Ovary (tissue), 9 donors: ENCODE measurements around the gene ZNF892. TPM values are rescaled to one million over a fixed set of nuclear protein-coding genes. Genes with fewer than 3 reads are reported as not detected.
"Not testable (repeated sequence)": the region's sequence is repeated elsewhere in the genome, so short reads cannot be mapped to it uniquely, and the experiment has no call there.

ENCODE experiments used
- DNase-seq, 5 donors: peaks; one replicate each; pipeline ENCODE4 v3.0.0-alpha.2; 2019 to 2020
- H3K27ac ChIP-seq, 2 donors: fragments of 200-600 bp; one replicate each; pipeline versions ENCODE4 v1.5.1 to v1.8.0; 2019 to 2022
- H3K27me3 ChIP-seq: fragments of 200-600 bp; one replicate; pipeline ENCODE4 v1.8.0; 2022
- H3K36me3 ChIP-seq: fragments of 200-600 bp; sonication (generic); one replicate; pipeline ENCODE4 v1.5.1; 2019
- H3K4me1 ChIP-seq: one replicate; pipeline ENCODE4 v1.8.1; 2013; ENCODE audit warnings: mild to moderate bottlenecking, moderate library complexity; ENCODE audit not compliant: insufficient read depth
- H3K4me3 ChIP-seq: fragments of 200-600 bp; sonication (generic); one replicate; pipeline ENCODE4 v1.5.1; 2017
- H3K9me3 ChIP-seq, 2 donors: fragments of 200-600 bp in 1 of 2; sonication (generic) in 1 of 2; one replicate each; pipeline versions ENCODE4 v1.5.1 to v1.8.1; 2013 to 2019; ENCODE audit warnings: mild to moderate bottlenecking in 1 of 2, moderate library complexity in 1 of 2
- CTCF ChIP-seq, 3 donors: fragments of 450-650 bp in 2 of 3; fragments of 200-600 bp in 1 of 3; IDR thresholded peaks; one replicate each; pipeline versions ENCODE4 v1.5.1 to v1.8.0; 2016 to 2022; ENCODE audit warnings: antibody characterized with exemption in 3 of 3, mild to moderate bottlenecking in 1 of 3
- EP300 ChIP-seq: sonication (generic); formaldehyde crosslinking; IDR thresholded peaks from one replicate; pipeline ENCODE4 v1.6.1; 2017; ENCODE audit warnings: antibody characterized with exemption
- POLR2A ChIP-seq: fragments of 450-650 bp; IDR thresholded peaks from one replicate; pipeline ENCODE4 v1.6.1; 2017; ENCODE audit warnings: antibody characterized with exemption, mild to moderate bottlenecking, moderate library complexity
- WGBS, 3 donors: extraction: QIAGEN DNeasy Blood & Tissue Kit in 1 of 3; methylation state at CpG; one replicate each; pipeline versions ENCODE4 v1.1.5 to v1.1.7; 2013 to 2017; 5-methylcytosine and 5-hydroxymethylcytosine counted together
- intact Hi-C, 4 donors: fragments of 100-400 bp; cut with DNase I; formaldehyde crosslinking; loops; one replicate each; pipeline versions ENCODE4 v1.11.0 to v1.15.1; 2022 to 2023
- polyA plus RNA-seq, 2 donors: library from polyadenylated mRNA; stranded (reverse); fragments of 200-250 nt in 1 of 2; fragments of 350-450 nt in 1 of 2; fragmentation: Illumina TruSeq in 1 of 2; extraction: RNeasy Lipid Tissue Mini Kit (QIAGEN cat#74804) in 1 of 2; gene quantifications; one replicate each; pipeline ENCODE4 v1.2.3, GENCODE V29; 2013 to 2014
- total RNA-seq, 7 donors: library from RNA; depleted of rRNA in 2 of 7; stranded (reverse); fragments of >200 nt in 2 of 7; fragmentation: NEBNext Ultra II Directional in 3 of 7; extraction: Animal tissue kit (Norgen Biotek cat#: 25700) in 3 of 7; gene quantifications; one replicate each; pipeline versions ENCODE4 v1.1.0 to v1.2.4, GENCODE V29; 2016 to 2023
- donor health status: DM: no; HTN: no; CAD: no; lungs with moderate emphysema.
- donor health status: DM: no; HTN: no; CAD: no.
- donor health status: Bipolar disorder and iron deficiency.
- donor health status: DM: yes; HTN: yes; CAD: no.
- donor health status: DM: no; HTN: no; CAD: no.
- donor health status: DM: yes; HTN: yes; CAD: no.

ZNF892 gene
- total and polyA plus RNA-seq, 9 donors = 0.63 to 8.2 (median 4.7) TPM

GRCh38 chr2:95185197-95185596 is 22.1 kb upstream of the ZNF892 start:
- H3K36me3 ChIP-seq = peaks cover 4% of the 10 kb centered on the region
- no peaks in the 10 kb centered on the region for H3K27me3 ChIP-seq
- no peak for DNase-seq
- TF ChIP-seq POLR2A = no peak
- no peak for TF ChIP-seq EP300
- no peak for TF ChIP-seq CTCF (IDR thresholded peaks at IDR 0.05)
- no peak overlapping the region for H3K4me3 ChIP-seq
- intact Hi-C loops = no loop called here
- H3K9me3 ChIP-seq = peaks cover 4 to 17% of the 10 kb centered on the region in 2 donors
- 93 to 97% (median 96%) methylated on average over 3 of the region's 3 CpGs for WGBS, 3 donors
- no peak overlapping the region for H3K27ac ChIP-seq
- no peaks in the 10 kb centered on the region for H3K4me1 ChIP-seq

GRCh38 chr2:95185973-95186372 is 21.3 kb upstream of the ZNF892 start:
- DNase-seq = no peak
- Histone ChIP-seq H3K27me3 (no peaks in the 10 kb centered on the region), H3K36me3 (peaks cover 4% of the 10 kb centered on the region), H3K4me1 (no peaks in the 10 kb centered on the region), H3K9me3 (peaks cover 0 to 11% of the 10 kb centered on the region in 2 donors), H3K27ac (no peak overlapping the region), H3K4me3 (no peak overlapping the region)
- WGBS, 3 donors = 72 to 84% (median 81%) methylated on average over 2 of the region's 2 CpGs
- intact Hi-C loops = no loop called here
- TF ChIP-seq CTCF (IDR thresholded peaks at IDR 0.05) = no peak

- WGBS, 3 donors = 16 to 23% (median 21%) methylated on average over 13 to 15 of the region's 15 CpGs
Observed at GRCh38 chr2:95192956-95193355, 14.4 kb upstream of the ZNF892 start.

GRCh38 chr2:95203911-95204310 is 3.4 kb upstream of the ZNF892 start:
- no peaks in the 10 kb centered on the region for H3K9me3 ChIP-seq
- no peaks in the 10 kb centered on the region for H3K4me1 ChIP-seq
- intact Hi-C loops = no loop called here
- no peak overlapping the region for H3K27ac ChIP-seq
- H3K27me3 ChIP-seq = no peaks in the 10 kb centered on the region
- no peaks in the 10 kb centered on the region for H3K36me3 ChIP-seq
- DNase-seq = no peak
- no peak overlapping the region for H3K4me3 ChIP-seq
- WGBS, 3 donors = 87 to 93% (median 92%) methylated on average over 4 of the region's 4 CpGs
- TF ChIP-seq POLR2A = no peak
- no peak for TF ChIP-seq CTCF (IDR thresholded peaks at IDR 0.05)
- TF ChIP-seq EP300 = no peak

More at GRCh38 chr2:95192956-95193355, 14.4 kb upstream of the ZNF892 start:
- H3K9me3 ChIP-seq, H3K36me3 ChIP-seq, H3K27me3 ChIP-seq, H3K4me3 ChIP-seq, H3K4me1 ChIP-seq, H3K27ac ChIP-seq: not testable (repeated sequence)
- peak in 1 of 3 donors; percentile 22 for TF ChIP-seq CTCF (IDR thresholded peaks at IDR 0.05)
- peak; percentile 35 to 67 (median 50) for DNase-seq
- intact Hi-C loops = loop anchor here in 1 of 4 donors (10.0 kb wide), 1 partner anchor 542 kb away; no protein-coding TSS in a partner anchor

- Histone ChIP-seq H3K9me3 (no peaks in the 10 kb centered on the region), H3K36me3 (no peaks in the 10 kb centered on the region), H3K4me1 (no peaks in the 10 kb centered on the region), H3K27me3 (no peaks in the 10 kb centered on the region), H3K4me3 (no peak overlapping the region), H3K27ac (no peak overlapping the region)
- no peak for DNase-seq
- intact Hi-C loops = no loop called here
- 90 to 95% (median 91%) methylated on average over 2 of the region's 2 CpGs for WGBS, 3 donors
- no peak for TF ChIP-seq CTCF (IDR thresholded peaks at IDR 0.05)
- TF ChIP-seq POLR2A = no peak
- TF ChIP-seq EP300 = no peak
Observed at GRCh38 chr2:95204396-95204795, 2.9 kb upstream of the ZNF892 start.
